ENCODE measurements around the gene ZNF384.

The ZNF384 gene

GRCh38 chr12:6653342-6653741 lies 35.8 kb downstream of the ZNF384 start:
- no peak for DNase-seq

- DNase-seq = no peak
Measured at GRCh38 chr12:6652391-6652790, 36.8 kb downstream of the ZNF384 start.

- no peak for DNase-seq
Measured at GRCh38 chr12:6650832-6651231, 38.3 kb downstream of the ZNF384 start.

GRCh38 chr12:6647083-6647604 lies 42.0 kb downstream of the ZNF384 start, which contains the start of gene ACRBP:
TSS of gene ACRBP (minus strand) at chr12:6647432. CDS start at chr12:6647366, 66 bp downstream.
- DNase-seq = no peak

- no peak for DNase-seq
Measured at GRCh38 chr12:6646276-6647082, 42.7 kb downstream of the ZNF384 start.

GRCh38 chr12:6644903-6645302 lies 44.3 kb downstream of the ZNF384 start:
- DNase-seq = no peak

GRCh38 chr12:6644257-6644596 lies 44.9 kb downstream of the ZNF384 start:
- DNase-seq = no peak

GRCh38 chr12:6643569-6644256 lies 45.5 kb downstream of the ZNF384 start:
- DNase-seq = no peak

GRCh38 chr12:6641131-6641530 lies 48.0 kb downstream of the ZNF384 start:
- no peak for DNase-seq

GRCh38 chr12:6640497-6640896 lies 48.7 kb downstream of the ZNF384 start:
- DNase-seq = no peak

GRCh38 chr12:6639151-6639801 lies 49.9 kb downstream of the ZNF384 start:
- DNase-seq = no peak

GRCh38 chr12:6638305-6638704 lies 50.9 kb downstream of the ZNF384 start:
- no peak for DNase-seq

GRCh38 chr12:6635856-6636531 lies 53.2 kb downstream of the ZNF384 start, which contains the start of gene LPAR5:
TSS of gene LPAR5 (minus strand) at chr12:6635959. CDS start at chr12:6621248, 14,711 bp downstream.
- DNase-seq = peak in 1 of 4 experiments; percentile 34

- no peak for DNase-seq
Measured at GRCh38 chr12:6635375-6635855, 53.8 kb downstream of the ZNF384 start.

- peak in 2 of 4 experiments; percentile 26 to 28 for DNase-seq
Measured at GRCh38 chr12:6632026-6632983, 56.9 kb downstream of the ZNF384 start.

GRCh38 chr12:6631549-6631961 lies 57.6 kb downstream of the ZNF384 start:
- DNase-seq = no peak

- no peak for DNase-seq
Measured at GRCh38 chr12:6630736-6631135, 58.4 kb downstream of the ZNF384 start.

GRCh38 chr12:6627616-6628015 lies 61.6 kb downstream of the ZNF384 start:
- DNase-seq = peak in 1 of 4 experiments; percentile 17

- no peak for DNase-seq
Measured at GRCh38 chr12:6626654-6627283, 62.4 kb downstream of the ZNF384 start.

GRCh38 chr12:6620885-6621274 lies 68.3 kb downstream of the ZNF384 start:
- no peak for DNase-seq

Data from activated CD4-positive, CD25-positive, alpha-beta regulatory T cell (primary cell).